NT2/D1 (cell line): ENCODE results near the gene IFIT5.

ENCODE experiments used
- SUZ12 ChIP-seq: IDR thresholded peaks from 2 replicates; pipeline ENCODE4 v1.6.1; 2011; ENCODE audit not compliant: insufficient read length, insufficient read depth; ENCODE audit errors: extremely low read depth
- YY1 ChIP-seq: IDR thresholded peaks from 2 replicates; pipeline ENCODE4 v1.6.1; 2011; ENCODE audit not compliant: insufficient read length, insufficient read depth
- ZNF274 ChIP-seq: IDR thresholded peaks from 2 replicates; pipeline ENCODE4 v1.6.1; 2011; ENCODE audit warnings: mild to moderate bottlenecking, low read depth, low read length

DNA sequence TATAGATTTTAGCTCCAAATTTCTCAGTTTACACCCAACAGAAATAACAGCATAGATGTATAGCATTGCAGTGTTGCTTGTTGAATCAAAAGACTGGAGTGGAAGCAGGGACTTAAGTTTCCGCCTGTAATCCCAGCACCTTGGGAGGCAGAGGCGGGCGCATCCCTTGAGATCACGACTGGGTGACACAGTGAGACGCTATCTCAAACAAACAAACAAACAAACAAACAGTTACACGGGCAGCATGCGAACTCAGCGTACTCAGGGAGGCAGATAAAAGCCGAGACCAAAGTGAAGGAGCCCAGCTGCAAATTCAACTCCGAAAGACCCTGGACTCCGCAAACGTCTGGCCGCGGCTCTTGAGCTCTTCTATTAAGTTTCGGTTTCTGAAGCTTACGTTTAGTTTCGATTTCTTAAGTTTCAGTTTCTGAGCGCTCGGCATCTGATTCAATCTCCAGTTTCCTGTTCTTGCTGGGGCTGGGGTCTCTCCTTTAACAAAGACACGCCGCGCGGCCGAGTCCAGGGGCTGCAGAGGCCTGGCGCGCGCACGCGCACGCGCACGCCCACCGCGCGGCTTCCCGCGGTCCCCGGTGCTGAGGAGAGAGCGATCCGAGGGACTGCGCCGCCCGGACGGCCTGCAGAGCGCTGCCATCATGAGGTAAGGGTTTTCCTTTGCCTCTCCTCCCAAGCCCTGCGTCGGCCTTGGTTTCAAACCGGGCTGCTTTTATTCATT is at the start of gene IFIT5:
- TF ChIP-seq ZNF274 = no peak
- no peak for TF ChIP-seq YY1
- no peak for TF ChIP-seq SUZ12
